HCT116 (cell line): ENCODE measurements around the gene SLC22A23. TPM values are rescaled to one million over a fixed set of nuclear protein-coding genes. Genes with fewer than 3 reads are reported as not detected.

Experiments used
- ATAC-seq: fragments of 200-7000 bp; cut with Tn5 transposase; 2 replicates; pipeline ENCODE4 v1.9.1; 2020; ENCODE audit warnings: mild to moderate bottlenecking, moderate library complexity
- BruUV-seq: library from RNA; stranded (reverse); fragments of 400-500 nt; replicated peaks from 2 replicates; lab custom pipeline; 2021; lab: Mats Ljungman, UMichigan
- CTCF ChIA-PET: fragments of 300-600 bp; sonication (Branson Sonifier 250); formaldehyde crosslinking; loops from one replicate; lab custom pipeline; 2021; ENCODE audit warnings: antibody characterized with exemption; lab: Charles Lee
- POLR2A ChIA-PET: fragments of 300-600, 350-600 bp; sonication (Branson Sonifier 250); formaldehyde crosslinking; loops from one replicate; lab custom pipeline; 2021; ENCODE audit warnings: antibody characterized with exemption; lab: Charles Lee
- RAD21 ChIA-PET, 2 experiments: fragments of 300-600 bp; sonication (Branson Sonifier 250); formaldehyde crosslinking; loops; one replicate each; lab custom pipeline; 2023; ENCODE audit warnings: low total read pairs in 2 of 2; ENCODE audit not compliant: uncharacterized antibody in 2 of 2, unreplicated experiment in 2 of 2, low non-redundant PET in 1 of 2; lab: Charles Lee
- DNase-seq: peaks from one replicate; pipeline ENCODE4 v3.0.0-alpha.2; 2010; ENCODE audit warnings: low read depth, low spot score
- H2AFZ ChIP-seq: fragments of 200-600 bp; shearing (Covaris generic), sonication (generic); 2 replicates; pipeline ENCODE4 v1.6.1; 2017; ENCODE audit warnings: low read depth, mixed run types, mixed read lengths, antibody characterized with exemption, low read length; ENCODE audit not compliant: poor library complexity, severe bottlenecking
- H3K27ac ChIP-seq: 2 replicates; pipeline ENCODE4 v1.5.1; 2012; ENCODE audit warnings: low read depth, low read length
- H3K27me3 ChIP-seq: fragments of 200-600 bp; sonication (generic); 2 replicates; pipeline ENCODE4 v1.6.1; 2016; ENCODE audit warnings: mixed run types, low read length, mixed read lengths; ENCODE audit not compliant: insufficient read depth
- H3K36me3 ChIP-seq, 2 experiments: fragments of 200-500 bp in 1 of 2; fragments of 200-600 bp in 1 of 2; sonication (Bioruptor generic) in 1 of 2; sonication (generic) in 1 of 2; 2 replicates each; pipeline versions ENCODE4 v1.5.1 to v1.6.1; 2014 to 2016; ENCODE audit warnings: low read length in 2 of 2, inconsistent platforms in 1 of 2, mixed read lengths in 1 of 2, mixed run types in 1 of 2; ENCODE audit not compliant: insufficient read depth in 2 of 2, control insufficient read depth in 1 of 2
- H3K4me1 ChIP-seq, 2 experiments: fragments of 200-600 bp in 1 of 2; sonication (generic) in 1 of 2; 2 replicates each; pipeline versions ENCODE4 v1.5.1 to v1.6.1; 2012 to 2017; ENCODE audit warnings: low read length in 2 of 2, inconsistent platforms in 1 of 2, mild to moderate bottlenecking in 1 of 2, mixed read lengths in 1 of 2, mixed run types in 1 of 2, moderate library complexity in 1 of 2; ENCODE audit not compliant: insufficient read depth in 2 of 2, control insufficient read depth in 1 of 2
- H3K4me2 ChIP-seq: fragments of 200-600 bp; sonication (generic); 2 replicates; pipeline ENCODE4 v1.6.1; 2017; ENCODE audit warnings: mixed run types, low read length, mixed read lengths
- H3K4me3 ChIP-seq, 2 experiments: fragments of 200-600 bp in 1 of 2; sonication (generic) in 1 of 2; replicated peaks in 1 of 2; 2 replicates each; pipeline ENCODE4 v1.5.1; 2011 to 2016; ENCODE audit warnings: low read length in 2 of 2, control low read depth in 1 of 2, low read depth in 1 of 2, mild to moderate bottlenecking in 1 of 2, mixed read lengths in 1 of 2, mixed run types in 1 of 2
- H3K79me2 ChIP-seq: fragments of 200-600 bp; sonication (generic); 2 replicates; pipeline ENCODE4 v1.6.1; 2017; ENCODE audit warnings: mild to moderate bottlenecking, mixed run types, low read length, moderate library complexity, mixed read lengths; ENCODE audit not compliant: insufficient read depth
- H3K9ac ChIP-seq: fragments of 200-600 bp; sonication (generic); 2 replicates; pipeline ENCODE4 v1.6.1; 2016; ENCODE audit warnings: low read length, mixed read lengths
- H3K9me2 ChIP-seq: fragments of 200-600 bp; sonication (generic), shearing (Covaris generic); 2 replicates; pipeline ENCODE4 v1.6.1; 2017; ENCODE audit warnings: mixed run types, mild to moderate bottlenecking, moderate library complexity; ENCODE audit not compliant: insufficient read depth
- H3K9me3 ChIP-seq, 2 experiments: fragments of 200-500 bp in 1 of 2; fragments of 200-600 bp in 1 of 2; sonication (Bioruptor generic) in 1 of 2; sonication (generic) in 1 of 2; 2 replicates each; pipeline ENCODE4 v1.6.1; 2014 to 2017; ENCODE audit warnings: low read length in 2 of 2, mixed read lengths in 2 of 2, inconsistent platforms in 1 of 2, low read depth in 1 of 2, mild to moderate bottlenecking in 1 of 2, mixed run types in 1 of 2, moderate library complexity in 1 of 2; ENCODE audit not compliant: control insufficient read depth in 1 of 2, insufficient read depth in 1 of 2
- H4K20me1 ChIP-seq: fragments of 200-600 bp; sonication (generic), shearing (Covaris generic); 2 replicates; pipeline ENCODE4 v1.6.1; 2017; ENCODE audit warnings: mixed run types, mild to moderate bottlenecking, moderate library complexity; ENCODE audit not compliant: insufficient read depth
- ATF3 ChIP-seq: IDR thresholded peaks from 2 replicates; pipeline ENCODE4 v1.6.1; 2012
- CEBPB ChIP-seq: IDR thresholded peaks from 2 replicates; pipeline ENCODE4 v1.6.1; 2012; ENCODE audit warnings: low read depth
- CTCF ChIP-seq, 3 experiments: fragments of 200-600 bp in 1 of 3; sonication (generic) in 1 of 3; IDR thresholded peaks in 2 of 3; conservative IDR thresholded peaks in 1 of 3; 2 replicates each; pipeline ENCODE4 v1.5.1; 2012 to 2017; ENCODE audit warnings: low read depth in 2 of 3, low read length in 2 of 3, antibody characterized with exemption in 1 of 3, borderline replicate concordance in 1 of 3, control low read depth in 1 of 3, mild to moderate bottlenecking in 1 of 3, mixed read lengths in 1 of 3, mixed run types in 1 of 3, moderate library complexity in 1 of 3; ENCODE audit not compliant: insufficient read depth in 1 of 3
- ELF1 ChIP-seq: IDR thresholded peaks from 2 replicates; pipeline ENCODE4 v1.6.1; 2012; ENCODE audit warnings: low read depth, borderline replicate concordance
- EZH2phosphoT487 ChIP-seq: fragments of 200-600 bp; IDR thresholded peaks from 2 replicates; pipeline ENCODE4 v1.6.1; 2018; ENCODE audit warnings: antibody characterized with exemption, borderline replicate concordance
- FOSL1 ChIP-seq: IDR thresholded peaks from 2 replicates; pipeline ENCODE4 v1.6.1; 2012; ENCODE audit warnings: low read depth
- JUND ChIP-seq: IDR thresholded peaks from 2 replicates; pipeline ENCODE4 v1.6.1; 2012
- RAD21 ChIP-seq: IDR thresholded peaks from 2 replicates; pipeline ENCODE4 v1.6.1; 2012; ENCODE audit warnings: low read depth, mild to moderate bottlenecking
- REST ChIP-seq: IDR thresholded peaks from 2 replicates; pipeline ENCODE4 v1.6.1; 2012; ENCODE audit warnings: low read depth
- SIN3A ChIP-seq: IDR thresholded peaks from 2 replicates; pipeline ENCODE4 v1.6.1; 2012; ENCODE audit warnings: low read depth
- SP1 ChIP-seq: IDR thresholded peaks from 2 replicates; pipeline ENCODE4 v1.6.1; 2012; ENCODE audit warnings: low read depth
- TCF7L2 ChIP-seq: IDR thresholded peaks from 2 replicates; pipeline ENCODE4 v1.7.0; 2011; ENCODE audit warnings: borderline replicate concordance, inconsistent platforms; ENCODE audit not compliant: insufficient read depth, insufficient read length; ENCODE audit errors: extremely low read depth
- YY1 ChIP-seq: IDR thresholded peaks from 2 replicates; pipeline ENCODE4 v1.6.1; 2011; ENCODE audit warnings: low read length, low read depth, moderate library complexity, mild to moderate bottlenecking; ENCODE audit not compliant: insufficient replicate concordance; ENCODE audit errors: extremely low read depth
- ZFX ChIP-seq: fragments of 450-650 bp; IDR thresholded peaks from 2 replicates; pipeline ENCODE4 v1.6.1; 2017
- ZNF274 ChIP-seq: fragments of 200-500 bp; sonication (Bioruptor generic); IDR thresholded peaks from 2 replicates; pipeline ENCODE4 v1.6.1; 2014; ENCODE audit warnings: mild to moderate bottlenecking, low read depth, low read length, inconsistent platforms
- intact Hi-C: fragments of 100-400 bp; cut with micrococcal nuclease; formaldehyde crosslinking; loops from 2 replicates; pipeline ENCODE4 v1.10.0; 2022
- total RNA-seq: library from RNA; stranded (reverse); gene quantifications from one replicate; pipeline ENCODE4 v1.2.1, GENCODE V29; 2021; ENCODE audit not compliant: unreplicated experiment
- TF ChIP-seq, protein P1 (sequence below): IDR thresholded peaks from 2 replicates; pipeline ENCODE4 v1.6.1; 2012

Gene SLC22A23
- total RNA-seq, 1 experiment from 2014 or later: 11.5 TPM

DNA sequence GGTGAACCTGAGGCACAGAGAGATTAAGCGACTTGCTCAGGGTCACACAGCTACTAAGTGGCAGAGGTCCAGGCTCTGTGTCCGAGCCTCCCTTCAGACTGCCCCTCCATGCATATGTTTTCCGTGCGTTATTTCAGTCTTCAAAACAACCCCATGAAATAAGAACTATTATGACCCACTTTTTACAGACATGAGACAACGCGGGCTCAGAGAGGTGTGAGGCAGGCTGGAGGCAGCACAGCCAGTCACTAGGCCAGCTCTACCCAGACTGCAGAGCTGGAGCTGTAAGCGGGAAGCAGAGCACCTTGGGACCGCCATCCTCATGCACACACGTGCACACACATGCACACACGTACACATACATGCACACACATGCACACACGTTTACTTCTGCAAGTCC, 135.8 kb downstream of the SLC22A23 start:
- TF ChIP-seq ELF1: no peak
- no peak for TF ChIP-seq EZH2phosphoT487
- no peak for TF ChIP-seq JUND
- TF ChIP-seq SIN3A: no peak
- TF ChIP-seq CTCF (IDR thresholded peaks at IDR 0.05 in 2 of 3, conservative IDR thresholded peaks at IDR 0.05 in 1 of 3; ENCODE audit: borderline replicate concordance in 1 of 3, insufficient read depth in 1 of 3, low read depth in 2 of 3, low read length in 2 of 3): no peak
- no peak for TF ChIP-seq TCF7L2
- no peak for TF ChIP-seq CEBPB
- TF ChIP-seq ZFX: no peak
- TF ChIP-seq, all 23 proteins: peak for 0
- ChIA-PET RAD21 (no interaction called here), POLR2A (no interaction called here), CTCF (no interaction called here)
- BruUV-seq: no TSS peak
- Histone ChIP-seq H3K9ac (no peak overlapping the region), H4K20me1 (no peaks in the 10 kb centered on the region), H3K4me2 (no peak overlapping the region), H3K9me2 (no peaks in the 10 kb centered on the region), H2AFZ (no peak overlapping the region), H3K79me2 (no peaks in the 10 kb centered on the region), H3K27ac (no peak overlapping the region), H3K4me1 (peaks cover 0 to 10% of the 10 kb centered on the region in 2 experiments; a peak in 1 of 4 replicates), H3K27me3 (no peaks in the 10 kb centered on the region), H3K4me3 (no peak overlapping the region), H3K9me3 (no peaks in the 10 kb centered on the region), H3K36me3 (no peaks in the 10 kb centered on the region)
- intact Hi-C loops: no loop called here
- DNase-seq (no peak), ATAC-seq (no peak)

GRCh38 chr6:3320238-3320811, 136.5 kb downstream of the SLC22A23 start:
- H3K79me2 ChIP-seq: no peaks in the 10 kb centered on the region
- H3K9me2 ChIP-seq: no peaks in the 10 kb centered on the region
- no peak overlapping the region for H2AFZ ChIP-seq
- intact Hi-C loops: no loop called here
- no peak overlapping the region for H3K4me2 ChIP-seq
- H3K27me3 ChIP-seq: no peaks in the 10 kb centered on the region
- no peaks in the 10 kb centered on the region for H4K20me1 ChIP-seq
- ATAC-seq (no peak), DNase-seq (no peak)
- RAD21 ChIA-PET: no interaction called here
- POLR2A ChIA-PET: no interaction called here
- H3K9ac ChIP-seq: no peak overlapping the region
- H3K9me3 ChIP-seq: no peaks in the 10 kb centered on the region
- BruUV-seq: no TSS peak
- no peaks in the 10 kb centered on the region for H3K36me3 ChIP-seq
- no peak overlapping the region for H3K27ac ChIP-seq
- H3K4me1 ChIP-seq: peaks cover 0 to 8% of the 10 kb centered on the region in 2 experiments; a peak in 1 of 4 replicates
- no peak overlapping the region for H3K4me3 ChIP-seq
- CTCF ChIA-PET: no interaction called here
- no peak for TF ChIP-seq YY1
- no peak for TF ChIP-seq FOSL1
- TF ChIP-seq RAD21: no peak
- no peak for TF ChIP-seq CEBPB
- TF ChIP-seq ATF3: no peak
- no peak for TF ChIP-seq SP1
- TF ChIP-seq ZNF274: no peak
- TF ChIP-seq REST: no peak
- TF ChIP-seq, protein P1, sequence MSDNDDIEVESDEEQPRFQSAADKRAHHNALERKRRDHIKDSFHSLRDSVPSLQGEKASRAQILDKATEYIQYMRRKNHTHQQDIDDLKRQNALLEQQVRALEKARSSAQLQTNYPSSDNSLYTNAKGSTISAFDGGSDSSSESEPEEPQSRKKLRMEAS: no peak
